A549 treated with RU486 at 1 μM for 4 hours (cell line): ENCODE data around the gene MRAP2. TPM values are rescaled to one million over a fixed set of nuclear protein-coding genes. Genes with fewer than 3 reads are reported as not detected.

ENCODE experiments used
- total RNA-seq: library from RNA; stranded (reverse); fragments of 200-300 nt; extraction: Qiagen RNA extraction; gene quantifications from 5 replicates; pipeline ENCODE4 v1.2.3, GENCODE V29; 2022; ENCODE audit warnings: low read depth

Gene MRAP2, protein sequence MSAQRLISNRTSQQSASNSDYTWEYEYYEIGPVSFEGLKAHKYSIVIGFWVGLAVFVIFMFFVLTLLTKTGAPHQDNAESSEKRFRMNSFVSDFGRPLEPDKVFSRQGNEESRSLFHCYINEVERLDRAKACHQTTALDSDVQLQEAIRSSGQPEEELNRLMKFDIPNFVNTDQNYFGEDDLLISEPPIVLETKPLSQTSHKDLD
- total RNA-seq: 1.1 to 1.7 TPM (median 1.3 TPM) in 5 replicates

DNA sequence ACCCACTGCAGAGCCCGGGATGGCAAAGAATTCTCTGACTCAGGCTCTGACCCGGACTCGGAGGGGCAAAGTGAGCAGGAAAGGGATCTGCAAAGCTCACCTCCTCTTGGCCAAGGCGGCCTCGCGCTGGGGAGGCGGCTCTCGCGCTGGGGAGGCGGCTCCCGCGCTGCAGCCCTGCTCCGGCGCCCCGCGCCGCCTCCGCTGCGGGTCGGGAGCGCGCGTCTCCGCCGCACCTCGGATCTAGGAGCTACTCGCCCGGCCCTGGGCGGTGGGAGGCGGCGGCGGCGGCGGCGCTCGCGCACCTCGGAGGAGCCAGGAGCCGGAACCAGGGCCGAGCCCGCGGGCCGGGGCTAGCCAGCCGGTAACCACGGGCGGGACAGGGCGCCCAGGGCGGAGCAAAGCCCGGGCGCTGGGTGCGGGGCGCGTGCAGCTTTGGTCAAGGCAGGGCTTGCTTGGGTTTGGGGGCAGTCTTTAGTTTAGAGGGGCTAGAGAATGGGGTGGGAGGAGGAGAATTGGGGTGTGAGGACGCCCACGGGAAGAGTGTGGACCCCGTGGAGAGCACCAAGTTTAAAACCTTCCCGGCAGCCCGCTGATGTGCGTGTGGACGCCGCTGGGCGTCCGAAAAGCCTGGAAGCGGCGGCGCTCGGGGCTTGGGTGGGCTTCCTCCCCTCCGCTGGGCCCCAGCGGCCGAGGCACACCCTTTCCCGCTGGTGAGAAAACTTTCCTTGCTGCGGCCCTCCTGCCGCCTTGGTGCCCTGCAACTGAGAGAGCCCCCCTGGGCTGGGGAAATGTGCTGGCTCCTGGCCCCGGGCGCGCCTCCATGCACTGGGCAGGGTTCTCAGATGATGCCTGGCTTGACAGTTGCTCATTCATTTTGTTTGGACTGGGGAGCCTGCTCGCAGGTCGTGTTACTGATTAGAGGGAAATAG is at the start of gene MRAP2:
MRAP2 (plus strand) TSS at position 250 of the 929 bp plus-strand sequence. CDS start 21,547 bp downstream, outside the sequence.

Other genes with a start within 250 kb of the MRAP2 start
- 0.46 to 0.91 TPM (median 0.84 TPM) in 3 of 5 replicates, not detected in the others for gene RIPPLY2, start 180.4 kb upstream of the MRAP2 start, total RNA-seq
- gene CYB5R4, start 174.1 kb upstream of the MRAP2 start, total RNA-seq: 13.1 to 27.2 TPM (median 24.9 TPM) in 5 replicates
- gene CEP162, start 193.9 kb downstream of the MRAP2 start, total RNA-seq: 1.1 to 2.0 TPM (median 1.9 TPM) in 5 replicates